ENCODE results near the gene CDH4.

CDH4 gene

DNA sequence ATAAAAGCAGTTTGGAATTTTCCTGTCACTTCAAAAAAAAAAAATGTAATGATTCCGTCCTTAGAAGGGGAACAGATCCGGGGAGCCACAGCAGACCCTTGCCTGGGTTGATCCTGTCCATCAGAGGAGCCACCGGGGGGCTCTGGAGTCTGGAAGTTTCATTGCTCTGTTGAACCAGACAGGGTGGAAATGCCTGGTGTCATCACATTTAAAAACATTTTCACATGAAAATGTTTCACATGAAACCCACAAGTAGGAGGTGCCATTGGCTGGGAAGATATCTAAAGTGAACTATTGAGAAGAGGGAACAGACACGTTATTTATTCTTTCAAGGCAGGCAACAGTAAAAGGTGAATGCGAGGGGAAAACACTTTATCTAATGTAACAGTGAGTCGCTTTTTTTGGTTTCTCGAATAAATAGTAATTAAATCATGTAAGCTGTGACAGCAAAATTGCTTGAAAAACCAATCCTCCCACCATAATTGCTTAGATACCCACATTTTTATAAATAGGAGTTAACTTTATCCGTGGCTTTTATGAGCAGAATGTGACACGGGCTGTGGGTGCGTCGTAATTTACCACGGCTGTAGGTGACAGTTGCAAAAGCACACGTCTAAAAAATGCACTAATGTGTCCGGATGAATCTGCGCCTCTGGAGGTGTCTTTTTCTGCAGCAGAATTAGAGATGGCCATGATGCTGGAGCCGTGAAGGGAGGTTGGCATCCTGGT lies 490.2 kb downstream of the CDH4 start:
- H3K9ac ChIP-seq (ENCODE audit: low read length) = no peak overlapping the region
- H3K27ac ChIP-seq (ENCODE audit: low read depth, low read length) = no peak overlapping the region
- no peaks in the 10 kb centered on the region for H3K36me3 ChIP-seq (ENCODE audit: control insufficient read depth, insufficient read depth, low read length)
- no peak overlapping the region for H3K4me3 ChIP-seq (ENCODE audit: low read depth, low read length)
- peaks cover 6% of the 10 kb centered on the region for H3K27me3 ChIP-seq (ENCODE audit: control insufficient read depth, insufficient read depth, low read length)
- H3K9me3 ChIP-seq (ENCODE audit: control insufficient read depth, insufficient read depth, low read depth, low read length) = no peaks in the 10 kb centered on the region
- H3K4me1 ChIP-seq (ENCODE audit: control insufficient read depth, insufficient read depth, low read length) = no peaks in the 10 kb centered on the region

DNA sequence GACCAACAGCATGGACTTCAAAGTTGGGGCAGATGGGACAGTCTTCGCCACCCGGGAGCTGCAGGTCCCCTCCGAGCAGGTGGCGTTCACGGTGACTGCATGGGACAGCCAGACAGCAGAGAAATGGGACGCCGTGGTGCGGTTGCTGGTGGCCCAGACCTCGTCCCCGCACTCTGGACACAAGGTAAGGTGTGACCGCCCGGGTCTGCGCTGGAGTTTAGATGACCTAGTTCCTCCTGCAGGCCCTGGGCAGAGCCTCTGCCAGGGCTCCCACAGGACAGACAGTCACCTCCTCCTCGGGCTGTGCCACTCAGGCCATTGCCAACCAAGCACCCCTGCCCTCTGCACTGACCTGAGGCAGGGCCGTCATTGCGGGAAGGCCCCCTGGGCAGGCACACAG lies 491.5 kb downstream of the CDH4 start:
- no peaks in the 10 kb centered on the region for H3K9me3 ChIP-seq (ENCODE audit: control insufficient read depth, insufficient read depth, low read depth, low read length)
- no peaks in the 10 kb centered on the region for H3K4me1 ChIP-seq (ENCODE audit: control insufficient read depth, insufficient read depth, low read length)
- H3K27ac ChIP-seq (ENCODE audit: low read depth, low read length) = no peak overlapping the region

DNA sequence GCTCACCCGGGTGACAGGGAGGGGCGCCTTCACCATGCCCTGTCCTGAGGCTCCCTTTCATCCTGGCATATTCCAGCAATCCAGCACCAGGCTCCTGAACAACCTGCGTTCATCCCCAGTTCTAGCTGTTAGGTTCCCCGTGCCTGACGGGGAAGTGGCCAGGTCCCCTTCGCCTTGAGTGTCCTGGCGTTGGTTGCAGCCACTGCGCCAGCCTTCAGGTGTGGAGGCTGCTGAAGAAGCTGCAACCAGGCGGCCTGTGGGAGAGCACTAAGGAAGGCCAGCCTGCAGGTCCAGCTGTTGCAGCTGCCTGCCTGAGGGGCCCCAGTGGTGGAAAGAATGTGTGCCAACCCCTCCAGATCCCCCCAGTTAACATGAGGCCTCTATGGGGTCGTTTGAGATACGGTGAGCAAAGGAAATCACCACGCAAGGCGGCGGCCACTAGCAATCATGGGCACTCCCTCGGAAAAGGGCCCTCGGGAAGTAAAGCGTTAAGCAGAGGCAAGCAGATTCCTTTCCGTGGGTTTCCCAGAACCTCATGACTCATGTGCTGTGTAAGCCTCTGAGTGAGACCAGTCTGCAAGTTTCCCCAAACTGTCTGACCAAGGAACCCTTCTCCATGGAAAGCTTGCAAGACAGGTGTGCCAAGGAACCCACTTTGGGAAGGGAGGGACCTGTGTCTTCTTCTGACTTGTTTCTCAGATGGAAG lies 492.8 kb downstream of the CDH4 start:
- no peaks in the 10 kb centered on the region for H3K36me3 ChIP-seq (ENCODE audit: control insufficient read depth, insufficient read depth, low read length)
- no peaks in the 10 kb centered on the region for H3K9me3 ChIP-seq (ENCODE audit: control insufficient read depth, insufficient read depth, low read depth, low read length)
- H3K27me3 ChIP-seq (ENCODE audit: control insufficient read depth, insufficient read depth, low read length) = no peaks in the 10 kb centered on the region; the same call in 1 of the 2 replicates
- H3K27ac ChIP-seq (ENCODE audit: low read depth, low read length) = no peak overlapping the region
- no peak overlapping the region for H3K9ac ChIP-seq (ENCODE audit: low read length)
- no peak overlapping the region for H3K4me3 ChIP-seq (ENCODE audit: low read depth, low read length)
- H3K4me1 ChIP-seq (ENCODE audit: control insufficient read depth, insufficient read depth, low read length) = no peaks in the 10 kb centered on the region

More for the DNA sequence above, 491.5 kb downstream of the CDH4 start:
- no peak overlapping the region for H3K4me3 ChIP-seq (ENCODE audit: low read depth, low read length)
- H3K36me3 ChIP-seq (ENCODE audit: control insufficient read depth, insufficient read depth, low read length) = no peaks in the 10 kb centered on the region
- H3K27me3 ChIP-seq (ENCODE audit: control insufficient read depth, insufficient read depth, low read length) = peaks cover 2% of the 10 kb centered on the region; the same call in 1 of the 2 replicates
- no peak overlapping the region for H3K9ac ChIP-seq (ENCODE audit: low read length)

DNA sequence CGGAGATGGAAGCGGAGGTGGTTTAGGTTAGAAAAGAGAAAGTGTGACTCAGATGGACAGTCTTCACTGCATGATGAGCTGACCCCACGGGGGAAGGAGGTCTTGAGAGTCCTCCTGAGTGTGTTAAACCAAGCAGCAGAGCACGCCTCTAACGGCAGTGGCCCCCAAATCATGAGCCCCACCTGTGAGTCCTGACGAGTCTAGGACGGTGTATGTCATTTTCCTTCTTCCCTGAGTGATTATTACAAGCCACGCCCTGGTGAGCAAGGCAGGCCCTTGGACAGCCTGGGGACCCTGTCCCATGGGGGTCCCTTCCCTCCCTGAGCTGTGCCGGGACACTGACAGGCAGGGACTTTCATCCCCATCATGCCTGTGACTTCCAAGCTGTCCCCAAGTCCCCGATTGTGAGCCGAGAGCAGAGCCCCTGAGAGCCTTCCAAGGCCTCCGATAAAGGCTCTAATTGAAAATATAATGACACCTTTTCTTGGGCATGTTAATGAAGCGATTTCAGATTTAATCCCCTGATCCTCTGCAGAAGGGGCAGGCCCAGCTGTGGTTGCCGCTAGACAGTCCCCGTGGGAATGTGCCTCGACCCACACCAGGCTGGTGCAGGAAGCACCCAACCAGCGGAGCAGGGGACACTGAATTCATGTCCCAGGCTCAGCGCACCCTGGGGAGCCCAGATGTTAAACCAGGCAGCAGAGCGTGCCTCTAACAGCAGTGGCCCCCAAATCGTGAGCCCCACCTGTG lies 493.5 kb downstream of the CDH4 start:
- H3K27ac ChIP-seq (ENCODE audit: low read depth, low read length) = no peak overlapping the region
- no peaks in the 10 kb centered on the region for H3K9me3 ChIP-seq (ENCODE audit: control insufficient read depth, insufficient read depth, low read depth, low read length)
- H3K27me3 ChIP-seq (ENCODE audit: control insufficient read depth, insufficient read depth, low read length) = no peaks in the 10 kb centered on the region; the same call in 1 of the 2 replicates
- no peak overlapping the region for H3K9ac ChIP-seq (ENCODE audit: low read length)
- H3K4me1 ChIP-seq (ENCODE audit: control insufficient read depth, insufficient read depth, low read length) = no peaks in the 10 kb centered on the region
- no peak overlapping the region for H3K4me3 ChIP-seq (ENCODE audit: low read depth, low read length)
- no peaks in the 10 kb centered on the region for H3K36me3 ChIP-seq (ENCODE audit: control insufficient read depth, insufficient read depth, low read length)

DNA sequence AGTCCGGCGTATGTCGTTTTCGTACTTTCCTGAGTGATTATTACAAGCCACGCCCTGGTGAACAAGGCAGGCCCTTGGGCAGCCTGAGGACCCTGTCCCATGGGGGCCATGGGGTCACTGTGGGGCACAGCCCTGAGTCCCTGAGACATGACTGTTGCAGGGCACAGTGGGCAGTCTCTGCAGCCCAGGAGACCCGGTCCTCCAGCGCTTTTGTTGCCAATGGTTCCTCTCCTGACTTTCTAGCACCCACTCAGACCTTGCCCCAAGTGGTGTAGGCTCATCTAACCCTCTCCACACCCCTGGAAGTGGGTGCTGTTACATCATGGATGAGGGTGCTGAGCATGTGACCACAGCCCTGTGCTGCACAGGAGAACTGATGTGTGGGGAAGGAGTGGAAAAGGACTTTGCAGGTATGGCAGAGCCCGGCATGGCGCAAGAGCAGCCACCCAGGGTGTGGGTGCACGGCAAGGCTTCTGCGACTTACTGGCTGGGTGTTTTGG lies 494.1 kb downstream of the CDH4 start:
- Histone ChIP-seq H3K4me1 (ENCODE audit: control insufficient read depth, insufficient read depth, low read length) (no peaks in the 10 kb centered on the region), H3K36me3 (ENCODE audit: control insufficient read depth, insufficient read depth, low read length) (no peaks in the 10 kb centered on the region), H3K9me3 (ENCODE audit: control insufficient read depth, insufficient read depth, low read depth, low read length) (no peaks in the 10 kb centered on the region), H3K27ac (ENCODE audit: low read depth, low read length) (no peak overlapping the region), H3K27me3 (ENCODE audit: control insufficient read depth, insufficient read depth, low read length) (no peaks in the 10 kb centered on the region; the same call in 1 of the 2 replicates), H3K4me3 (ENCODE audit: low read depth, low read length) (no peak overlapping the region), H3K9ac (ENCODE audit: low read length) (no peak overlapping the region)

DNA sequence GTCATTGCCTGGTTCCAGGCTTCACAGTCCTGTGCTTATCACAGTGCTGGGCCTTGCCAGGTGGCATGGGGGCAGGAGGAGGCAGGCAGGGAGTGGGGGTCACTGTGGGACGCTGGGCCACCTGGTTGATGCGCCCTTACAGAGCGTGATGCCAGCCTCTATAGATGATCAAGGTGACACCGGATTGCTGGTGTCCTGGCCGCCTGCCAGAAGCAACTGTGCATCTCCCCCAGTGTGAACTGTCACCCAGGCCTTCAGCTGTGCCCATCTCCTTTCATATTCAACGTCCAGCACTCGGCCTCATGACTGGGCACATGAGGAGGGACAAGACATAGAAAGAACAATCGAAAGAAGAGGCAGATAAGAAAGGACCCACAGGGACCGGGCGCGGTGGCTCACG lies 494.7 kb downstream of the CDH4 start:
- no peaks in the 10 kb centered on the region for H3K36me3 ChIP-seq (ENCODE audit: control insufficient read depth, insufficient read depth, low read length)
- no peaks in the 10 kb centered on the region for H3K4me1 ChIP-seq (ENCODE audit: control insufficient read depth, insufficient read depth, low read length)
- H3K27ac ChIP-seq (ENCODE audit: low read depth, low read length) = no peak overlapping the region
- H3K27me3 ChIP-seq (ENCODE audit: control insufficient read depth, insufficient read depth, low read length) = no peaks in the 10 kb centered on the region; the same call in 1 of the 2 replicates
- H3K9ac ChIP-seq (ENCODE audit: low read length) = no peak overlapping the region
- H3K4me3 ChIP-seq (ENCODE audit: low read depth, low read length) = no peak overlapping the region
- H3K9me3 ChIP-seq (ENCODE audit: control insufficient read depth, insufficient read depth, low read depth, low read length) = 0 out of 2 replicates have a peak, but pooled peaks cover 2% of the 10 kb centered on the region

DNA sequence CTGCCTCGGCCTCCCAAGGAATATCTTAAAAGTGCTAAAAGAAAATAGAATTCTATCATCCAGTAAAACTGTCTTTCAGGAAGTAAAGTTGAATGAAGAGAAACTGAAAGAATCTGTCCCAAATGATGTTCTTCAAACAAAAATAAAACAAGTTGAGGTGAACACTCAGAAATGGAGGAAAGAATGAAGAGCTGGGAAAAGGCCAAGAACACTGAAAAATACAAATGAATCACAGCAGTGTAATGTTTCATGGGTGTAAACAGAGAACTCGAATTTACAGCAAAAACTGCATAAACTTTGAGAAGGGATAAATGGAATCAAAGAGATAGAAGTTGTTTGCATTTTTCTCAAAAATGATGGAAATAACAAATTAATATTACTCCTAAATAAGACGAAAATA lies 496.3 kb downstream of the CDH4 start:
- H3K27ac ChIP-seq (ENCODE audit: low read depth, low read length) = no peak overlapping the region
- H3K9me3 ChIP-seq (ENCODE audit: control insufficient read depth, insufficient read depth, low read depth, low read length) = 0 out of 2 replicates have a peak, but pooled peaks cover 3% of the 10 kb centered on the region
- H3K4me1 ChIP-seq (ENCODE audit: control insufficient read depth, insufficient read depth, low read length) = peaks cover 5% of the 10 kb centered on the region
- no peak overlapping the region for H3K9ac ChIP-seq (ENCODE audit: low read length)
- no peaks in the 10 kb centered on the region; the same call in 1 of the 2 replicates for H3K27me3 ChIP-seq (ENCODE audit: control insufficient read depth, insufficient read depth, low read length)
- no peaks in the 10 kb centered on the region for H3K36me3 ChIP-seq (ENCODE audit: control insufficient read depth, insufficient read depth, low read length)
- H3K4me3 ChIP-seq (ENCODE audit: low read depth, low read length) = no peak overlapping the region

DNA sequence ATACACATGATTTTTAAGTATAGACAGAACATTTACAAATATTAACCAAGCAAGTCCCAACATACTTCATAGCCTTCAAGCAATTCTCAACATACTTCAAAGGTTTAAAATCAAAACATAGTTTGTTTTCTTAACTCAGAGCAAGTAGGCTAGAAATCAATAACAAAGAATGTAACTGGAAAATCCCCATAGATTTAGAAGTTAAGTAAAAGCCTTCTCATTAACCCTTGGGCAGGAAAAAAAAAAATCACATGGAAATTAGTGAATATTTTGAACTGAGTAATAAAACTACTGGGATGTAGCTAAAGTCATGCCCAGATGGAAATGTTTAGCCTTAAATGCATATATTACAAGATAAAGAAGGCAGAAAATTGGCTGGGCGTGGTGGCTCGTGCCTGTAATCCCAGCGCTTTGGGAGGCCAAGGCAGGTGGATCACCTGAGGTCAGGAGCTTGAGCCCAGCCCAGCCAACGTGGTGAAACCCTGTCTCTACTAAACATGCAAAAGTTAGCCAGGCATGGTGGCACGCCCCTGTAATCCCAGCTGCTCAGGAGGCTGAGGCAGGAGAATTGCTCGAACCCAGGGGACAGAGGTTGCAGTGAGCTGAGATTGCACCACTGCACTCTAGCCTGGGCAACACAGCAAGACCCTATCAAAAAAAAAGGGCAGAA lies 497.5 kb downstream of the CDH4 start:
- Histone ChIP-seq H3K9me3 (ENCODE audit: control insufficient read depth, insufficient read depth, low read depth, low read length) (0 out of 2 replicates have a peak, but pooled peaks cover 3% of the 10 kb centered on the region), H3K4me1 (ENCODE audit: control insufficient read depth, insufficient read depth, low read length) (peaks cover 10% of the 10 kb centered on the region), H3K4me3 (ENCODE audit: low read depth, low read length) (no peak overlapping the region)

DNA sequence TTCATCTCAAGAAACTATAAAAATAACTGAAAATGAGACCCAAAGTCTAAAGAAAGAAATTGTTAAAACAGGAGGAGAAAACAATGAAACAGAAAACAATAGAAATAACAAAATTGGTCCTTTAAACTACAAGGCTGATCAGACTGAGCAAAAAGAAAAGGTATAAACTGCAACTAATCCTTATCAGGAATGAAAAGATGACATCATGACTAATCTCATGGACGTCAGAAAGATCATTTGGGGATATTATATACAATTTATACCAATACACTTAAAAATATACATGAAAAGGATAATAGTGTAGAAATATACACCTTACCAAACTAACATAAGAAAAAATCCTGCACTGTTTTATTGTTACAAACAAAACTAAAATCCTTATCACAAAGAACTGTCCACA lies 498.0 kb downstream of the CDH4 start:
- Histone ChIP-seq H3K27me3 (ENCODE audit: control insufficient read depth, insufficient read depth, low read length) (no peaks in the 10 kb centered on the region; the same call in 1 of the 2 replicates), H3K4me3 (ENCODE audit: low read depth, low read length) (no peak overlapping the region), H3K9ac (ENCODE audit: low read length) (no peak overlapping the region), H3K4me1 (ENCODE audit: control insufficient read depth, insufficient read depth, low read length) (peaks cover 10% of the 10 kb centered on the region), H3K9me3 (ENCODE audit: control insufficient read depth, insufficient read depth, low read depth, low read length) (0 out of 2 replicates have a peak, but pooled peaks cover 3% of the 10 kb centered on the region), H3K27ac (ENCODE audit: low read depth, low read length) (no peak overlapping the region), H3K36me3 (ENCODE audit: control insufficient read depth, insufficient read depth, low read length) (no peaks in the 10 kb centered on the region)

More for the DNA sequence above, 497.5 kb downstream of the CDH4 start:
- Histone ChIP-seq H3K27me3 (ENCODE audit: control insufficient read depth, insufficient read depth, low read length) (no peaks in the 10 kb centered on the region; the same call in 1 of the 2 replicates), H3K27ac (ENCODE audit: low read depth, low read length) (no peak overlapping the region), H3K36me3 (ENCODE audit: control insufficient read depth, insufficient read depth, low read length) (no peaks in the 10 kb centered on the region), H3K9ac (ENCODE audit: low read length) (no peak overlapping the region)

DNA sequence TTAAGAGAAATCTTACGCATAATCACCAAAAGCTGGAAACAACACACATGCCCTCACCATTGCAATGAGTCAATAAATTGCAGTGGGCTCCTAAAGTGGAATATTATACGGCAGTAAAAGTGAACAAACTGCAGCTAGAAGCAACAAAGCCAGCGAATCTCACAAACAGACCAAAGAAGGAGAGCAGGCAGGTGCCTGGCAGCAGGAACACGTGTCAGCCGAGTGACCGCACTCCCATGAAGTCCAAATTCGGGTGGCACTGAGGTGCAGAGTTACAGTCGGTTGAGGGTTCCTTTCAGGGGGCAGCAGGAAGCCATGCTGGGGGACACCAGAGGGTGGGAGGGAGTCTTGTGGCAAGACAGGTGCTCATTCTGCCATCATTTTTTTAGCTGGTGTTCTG lies 500.5 kb downstream of the CDH4 start:
- Histone ChIP-seq H3K27ac (ENCODE audit: low read depth, low read length) (no peak overlapping the region), H3K36me3 (ENCODE audit: control insufficient read depth, insufficient read depth, low read length) (no peaks in the 10 kb centered on the region), H3K4me1 (ENCODE audit: control insufficient read depth, insufficient read depth, low read length) (peaks cover 16% of the 10 kb centered on the region)

More for the DNA sequence above, 500.5 kb downstream of the CDH4 start:
- Histone ChIP-seq H3K4me3 (ENCODE audit: low read depth, low read length) (no peak overlapping the region), H3K9me3 (ENCODE audit: control insufficient read depth, insufficient read depth, low read depth, low read length) (peaks cover 3% of the 10 kb centered on the region; the same call in 1 of the 2 replicates), H3K9ac (ENCODE audit: low read length) (no peak overlapping the region), H3K27me3 (ENCODE audit: control insufficient read depth, insufficient read depth, low read length) (no peaks in the 10 kb centered on the region)
